Pancreas (tissue), 10 donors: ENCODE data around the gene HTD2. TPM values are rescaled to one million over a fixed set of nuclear protein-coding genes. Genes with fewer than 3 reads are reported as not detected.
"Not testable (repeated sequence)": the region's sequence is repeated elsewhere in the genome, so short reads cannot be mapped to it uniquely, and the experiment has no call there.

Experiments
- ATAC-seq, 4 donors: fragments of 200-7000 bp; cut with Tn5 transposase; one replicate each; pipeline versions ENCODE4 v1.8.0 to v1.9.1; 2020; ENCODE audit warnings: mild to moderate bottlenecking in 4 of 4, moderate library complexity in 4 of 4
- DNase-seq, 6 donors: peaks; one replicate each; pipeline ENCODE4 v3.0.0-alpha.2; 2020
- FAIRE-seq: peaks from 2 replicates; lab custom pipeline; 2012; peaks lifted over from hg19 to GRCh38; lab: Jason Lieb, UNC
- H3K27ac ChIP-seq, 4 donors: fragments of 200-600 bp; sonication (generic); 1 replicate in 3 of 4; 2 replicates in 1 of 4; pipeline versions ENCODE4 v1.5.0 to v1.8.0; 2020
- H3K27me3 ChIP-seq, 4 donors: fragments of 200-600 bp; one replicate each; pipeline ENCODE4 v1.8.0; 2021
- H3K36me3 ChIP-seq, 3 donors: fragments of 200-600 bp; sonication (generic) in 1 of 3; one replicate each; pipeline versions ENCODE4 v1.5.0 to v1.8.0; 2020 to 2021
- H3K4me1 ChIP-seq, 3 donors: fragments of 200-600 bp; one replicate each; pipeline ENCODE4 v1.8.0; 2021
- H3K4me3 ChIP-seq, 4 donors: fragments of 200-600 bp; sonication (generic) in 2 of 4; one replicate each; pipeline versions ENCODE4 v1.5.0 to v1.8.0; 2020 to 2021
- H3K9me3 ChIP-seq, 4 donors: fragments of 200-600 bp; one replicate each; pipeline ENCODE4 v1.8.0; 2021
- CTCF ChIP-seq, 4 donors: fragments of 200-600 bp; sonication (generic) in 3 of 4; IDR thresholded peaks; one replicate each; pipeline versions ENCODE4 v1.5.0 to v1.8.0; 2021; ENCODE audit warnings: antibody characterized with exemption in 4 of 4
- WGBS, 2 donors: extraction: QIAGEN DNeasy Blood & Tissue Kit; methylation state at CpG; one replicate each; pipeline ENCODE4 v1.1.7; 2013; 5-methylcytosine and 5-hydroxymethylcytosine counted together
- intact Hi-C, 3 donors: fragments of 100-400 bp; cut with DNase I; formaldehyde crosslinking; loops; one replicate each; pipeline versions ENCODE4 v1.11.1 to v1.14.2; 2022
- polyA plus RNA-seq, 2 donors: library from polyadenylated mRNA; stranded (reverse); fragments of 200-250 nt; gene quantifications; one replicate each; pipeline ENCODE4 v1.2.3, GENCODE V29; 2013
- total RNA-seq, 6 donors: library from RNA; stranded (reverse); fragmentation: NEBNext Ultra II Directional in 4 of 6; extraction: Animal tissue kit (Norgen Biotek cat#: 25700) in 4 of 6; gene quantifications; one replicate each; pipeline versions ENCODE4 v1.2.1 to v1.2.4, GENCODE V29; 2021 to 2023
- donor health status: healthy with polysubstance abuse.
- donor health status: DM: no; HTN: no; CAD: no; lungs with moderate emphysema.
- donor health status: DM: no; HTN: no; CAD: no.
- donor health status: control.
- donor health status: control.
- donor health status: Bipolar disorder and iron deficiency.
- donor health status: DM: yes; HTN: yes; CAD: no.
- donor health status: DM: no; HTN: no; CAD: no.
- donor health status: DM: no; HTN: no; CAD: no.
- donor health status: DM: yes; HTN: yes; CAD: no.

Gene HTD2
- total and polyA plus RNA-seq, 8 donors = 0.68 to 5.5 (median 3.5) TPM

- no peak for DNase-seq
- no peak overlapping the region for H3K27ac ChIP-seq
- peak in 2 of 4 donors; percentile 40 to 66 for ATAC-seq
- intact Hi-C loops = no loop called here
- H3K9me3 ChIP-seq = no peaks in the 10 kb centered on the region
- FAIRE-seq = no peak
- H3K36me3 ChIP-seq = no peaks in the 10 kb centered on the region
- no peak for TF ChIP-seq CTCF (IDR thresholded peaks at IDR 0.05)
- no peaks in the 10 kb centered on the region for H3K4me1 ChIP-seq
- WGBS, 2 donors = 80 to 85% methylated on average over 7 of the region's 7 CpGs
- no peaks in the 10 kb centered on the region for H3K27me3 ChIP-seq
- H3K4me3 ChIP-seq = no peak overlapping the region
Measured at GRCh38 chr3:58271901-58272501, 34.3 kb upstream of the HTD2 start.

GRCh38 chr3:58272891-58273290 is 33.4 kb upstream of the HTD2 start:
- no peak for TF ChIP-seq CTCF (IDR thresholded peaks at IDR 0.05)
- Histone ChIP-seq H3K36me3 (no peaks in the 10 kb centered on the region), H3K27me3 (no peaks in the 10 kb centered on the region), H3K4me1 (no peaks in the 10 kb centered on the region), H3K27ac (no peak overlapping the region), H3K4me3 (no peak overlapping the region), H3K9me3 (no peaks in the 10 kb centered on the region)
- 85 to 92% methylated on average over 3 of the region's 3 CpGs for WGBS, 2 donors
- no peak for ATAC-seq
- no peak for DNase-seq
- no peak for FAIRE-seq
- intact Hi-C loops = no loop called here

- H3K9me3 ChIP-seq, H3K27me3 ChIP-seq, H3K4me1 ChIP-seq, FAIRE-seq, DNase-seq, ATAC-seq, intact Hi-C loops, H3K4me3 ChIP-seq, H3K27ac ChIP-seq, H3K36me3 ChIP-seq: not testable (repeated sequence)
- WGBS, 2 donors = 86 to 90% methylated on average over 3 of the region's 3 CpGs
Measured at GRCh38 chr3:58273362-58273761, 33.0 kb upstream of the HTD2 start.

- no peaks in the 10 kb centered on the region for H3K4me1 ChIP-seq
- H3K27me3 ChIP-seq = no peaks in the 10 kb centered on the region
- WGBS, 2 donors = 75 to 78% methylated on average over 3 of the region's 3 CpGs
- FAIRE-seq (no peak), ATAC-seq (no peak), DNase-seq (no peak)
- H3K27ac ChIP-seq = no peak overlapping the region
- no peak for TF ChIP-seq CTCF (IDR thresholded peaks at IDR 0.05)
- intact Hi-C loops = no loop called here
- H3K4me3 ChIP-seq = no peak overlapping the region
- H3K9me3 ChIP-seq = no peaks in the 10 kb centered on the region
- H3K36me3 ChIP-seq = no peaks in the 10 kb centered on the region
Measured at GRCh38 chr3:58274027-58274614, 32.2 kb upstream of the HTD2 start.

GRCh38 chr3:58281069-58281468 is 25.3 kb upstream of the HTD2 start:
- WGBS, 2 donors = 78 to 88% methylated on average over 7 of the region's 7 CpGs
- no peak for TF ChIP-seq CTCF (IDR thresholded peaks at IDR 0.05)
- intact Hi-C loops = no loop called here
- Histone ChIP-seq H3K27ac (no peak overlapping the region), H3K4me1 (no peaks in the 10 kb centered on the region), H3K27me3 (no peaks in the 10 kb centered on the region), H3K4me3 (no peak overlapping the region), H3K9me3 (no peaks in the 10 kb centered on the region), H3K36me3 (no peaks in the 10 kb centered on the region)
- DNase-seq (no peak), ATAC-seq (no peak), FAIRE-seq (no peak)
